OCI-LY1 (cell line): ENCODE measurements around the gene PSMD1.
"Not testable (repeated sequence)": the region's sequence is repeated elsewhere in the genome, so short reads cannot be mapped to it uniquely, and the experiment has no call there.

Experiments
- EZH2 ChIP-seq: fragments of 200-600 bp; sonication (generic), shearing (Covaris generic); IDR thresholded peaks from 2 replicates; pipeline ENCODE4 v1.8.0; 2017; ENCODE audit warnings: borderline replicate concordance, mixed run types, mild to moderate bottlenecking, antibody characterized with exemption, low read length, moderate library complexity, mixed read lengths
- TF ChIP-seq, protein P1 (sequence below): fragments of 200-600 bp; sonication (generic), shearing (Covaris generic); IDR thresholded peaks from 2 replicates; pipeline ENCODE4 v1.5.1; 2017; ENCODE audit warnings: mild to moderate bottlenecking, antibody characterized with exemption, low read length, moderate library complexity, mixed read lengths

DNA sequence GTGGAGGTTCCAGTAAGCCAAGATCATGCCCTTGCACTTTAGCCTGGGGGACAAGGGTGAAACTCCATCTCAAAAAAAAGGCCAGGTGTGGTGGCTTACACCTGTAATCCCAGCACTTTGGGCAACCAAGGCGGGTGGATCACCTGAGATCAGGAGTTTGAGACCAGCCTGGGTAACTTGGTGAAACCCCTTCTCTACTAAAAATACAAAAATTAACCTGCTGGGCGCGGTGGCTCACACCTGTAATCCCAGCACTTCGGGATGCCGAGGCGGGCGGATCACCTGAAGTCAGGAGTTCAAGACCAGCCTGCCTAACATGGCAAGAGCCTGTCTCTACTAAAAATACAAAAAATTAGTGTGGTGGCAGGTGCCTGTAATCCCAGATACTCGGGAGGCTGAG lies 84.1 kb downstream of the PSMD1 start:
- TF ChIP-seq, protein P1, sequence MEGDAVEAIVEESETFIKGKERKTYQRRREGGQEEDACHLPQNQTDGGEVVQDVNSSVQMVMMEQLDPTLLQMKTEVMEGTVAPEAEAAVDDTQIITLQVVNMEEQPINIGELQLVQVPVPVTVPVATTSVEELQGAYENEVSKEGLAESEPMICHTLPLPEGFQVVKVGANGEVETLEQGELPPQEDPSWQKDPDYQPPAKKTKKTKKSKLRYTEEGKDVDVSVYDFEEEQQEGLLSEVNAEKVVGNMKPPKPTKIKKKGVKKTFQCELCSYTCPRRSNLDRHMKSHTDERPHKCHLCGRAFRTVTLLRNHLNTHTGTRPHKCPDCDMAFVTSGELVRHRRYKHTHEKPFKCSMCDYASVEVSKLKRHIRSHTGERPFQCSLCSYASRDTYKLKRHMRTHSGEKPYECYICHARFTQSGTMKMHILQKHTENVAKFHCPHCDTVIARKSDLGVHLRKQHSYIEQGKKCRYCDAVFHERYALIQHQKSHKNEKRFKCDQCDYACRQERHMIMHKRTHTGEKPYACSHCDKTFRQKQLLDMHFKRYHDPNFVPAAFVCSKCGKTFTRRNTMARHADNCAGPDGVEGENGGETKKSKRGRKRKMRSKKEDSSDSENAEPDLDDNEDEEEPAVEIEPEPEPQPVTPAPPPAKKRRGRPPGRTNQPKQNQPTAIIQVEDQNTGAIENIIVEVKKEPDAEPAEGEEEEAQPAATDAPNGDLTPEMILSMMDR, result not testable (repeated sequence)
- not testable (repeated sequence) for TF ChIP-seq EZH2
